HG02973 (cell line): ENCODE results near the gene ADAMTS3.
"Not testable (repeated sequence)": the region's sequence is repeated elsewhere in the genome, so short reads cannot be mapped to it uniquely, and the experiment has no call there.

Experiments
- ATAC-seq: cut with Tn5 transposase; IDR thresholded peaks from one replicate; pipeline ENCODE4 v1.9.1; 2021; ENCODE audit warnings: moderate library complexity; ENCODE audit not compliant: unreplicated experiment

The ADAMTS3 gene

DNA sequence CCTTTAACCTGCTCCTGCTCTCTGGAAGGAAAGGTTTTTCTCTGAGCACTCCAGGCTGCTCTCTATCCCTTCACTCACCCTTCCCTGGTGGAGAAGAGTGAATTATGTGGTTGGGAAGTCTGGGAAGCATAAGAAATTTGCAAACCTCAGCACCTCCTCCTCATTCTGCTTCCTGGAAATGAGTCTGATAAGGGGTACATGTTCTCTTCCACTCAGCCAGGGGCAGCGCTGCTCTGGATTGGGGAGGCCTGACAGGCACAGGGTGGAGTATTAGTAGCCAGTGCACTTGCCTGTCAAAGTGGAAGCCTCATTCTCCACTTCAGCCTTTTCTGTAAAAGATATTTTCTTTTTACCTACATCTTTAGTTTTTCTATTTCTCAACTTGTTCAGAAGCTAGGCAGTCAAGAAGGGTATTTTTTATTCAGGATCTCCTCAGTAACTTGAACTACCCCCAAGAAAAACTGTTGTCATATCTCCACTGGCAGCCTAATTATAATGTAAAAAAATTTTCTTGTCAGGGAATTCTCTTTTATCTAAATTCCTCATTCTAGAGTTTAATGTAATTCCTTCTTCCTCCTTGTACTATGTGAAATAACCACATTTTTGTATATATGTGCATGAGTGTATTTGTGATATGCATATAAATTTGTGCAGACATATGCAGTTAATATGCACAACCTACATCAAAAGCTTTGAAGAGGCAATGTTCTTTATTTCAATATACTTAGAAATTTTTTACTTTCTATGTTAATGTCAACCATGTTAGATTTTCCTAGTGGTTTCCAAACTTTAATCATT, 15.3 kb downstream of the ADAMTS3 start:
- ATAC-seq: no peak

GRCh38 chr4:72552447-72552846, 16.6 kb downstream of the ADAMTS3 start:
- ATAC-seq: no peak

DNA sequence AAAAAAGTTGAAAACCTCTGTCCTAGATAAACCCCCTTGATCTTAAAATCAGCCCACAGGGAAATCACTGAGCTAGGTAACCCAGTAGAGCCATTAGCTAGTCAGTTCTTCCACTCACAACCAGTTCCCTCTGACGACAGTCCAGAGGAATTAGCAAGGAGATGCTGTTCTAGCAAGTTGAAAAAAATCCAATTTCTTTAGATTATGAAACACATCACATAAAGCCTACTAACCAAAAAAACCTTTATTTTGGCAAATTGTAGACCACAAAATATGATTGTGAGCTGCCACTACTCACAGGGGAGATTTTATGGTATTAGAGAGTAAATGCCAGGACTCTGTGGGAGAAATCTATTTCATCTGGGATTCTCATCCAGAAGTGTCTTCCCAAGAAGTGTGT, 22.6 kb downstream of the ADAMTS3 start:
- ATAC-seq: no peak

GRCh38 chr4:72540694-72541093, 28.3 kb downstream of the ADAMTS3 start:
- ATAC-seq: not testable (repeated sequence)

GRCh38 chr4:72538006-72538405, 31.0 kb downstream of the ADAMTS3 start:
- ATAC-seq: no peak

GRCh38 chr4:72536443-72536842, 32.6 kb downstream of the ADAMTS3 start:
- no peak for ATAC-seq

- no peak for ATAC-seq
Measured at GRCh38 chr4:72531768-72532290, 37.2 kb downstream of the ADAMTS3 start.

DNA sequence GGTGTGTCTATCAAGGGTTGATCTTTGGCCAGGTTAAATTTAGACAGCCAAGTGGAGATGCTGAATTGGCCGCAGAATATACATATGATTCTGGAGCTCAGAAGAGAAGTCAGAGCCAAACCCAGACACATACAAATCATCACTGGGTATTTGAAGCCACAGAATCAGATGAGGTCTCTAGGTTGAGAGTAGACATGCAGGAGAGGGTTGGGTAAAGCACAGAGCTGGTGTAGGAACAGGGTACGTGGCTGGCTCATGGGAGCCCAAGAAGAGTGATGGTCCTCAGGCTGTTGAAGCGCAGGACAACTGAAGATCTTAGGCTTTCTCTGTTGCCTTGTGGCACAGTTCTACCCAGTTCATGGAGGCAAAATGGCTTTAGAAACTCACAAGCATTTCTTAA, 37.7 kb downstream of the ADAMTS3 start:
- no peak for ATAC-seq

- ATAC-seq: no peak
Measured at GRCh38 chr4:72529148-72529822, 39.7 kb downstream of the ADAMTS3 start.

GRCh38 chr4:72527038-72527646, 41.9 kb downstream of the ADAMTS3 start:
- ATAC-seq: no peak

DNA sequence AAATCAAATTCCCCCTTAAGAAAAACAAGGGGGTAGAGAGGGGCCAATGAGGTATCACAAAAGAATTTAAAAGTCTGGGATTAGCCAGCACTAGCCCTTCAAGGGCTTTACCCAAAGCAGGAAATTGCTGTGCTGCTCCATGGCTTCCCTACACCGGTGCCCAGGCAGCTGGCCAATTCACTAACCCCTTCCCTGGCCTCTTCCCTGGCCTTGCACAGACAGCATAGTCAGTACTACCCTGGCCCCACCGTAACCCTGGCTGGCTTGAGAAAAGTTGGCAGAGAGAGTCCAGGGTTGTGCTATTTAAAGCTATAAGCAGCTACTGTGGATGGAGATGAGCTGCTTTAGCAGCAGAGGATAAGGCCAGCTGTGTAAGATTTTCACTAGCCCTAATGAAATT, 43.1 kb downstream of the ADAMTS3 start:
- ATAC-seq: no peak

DNA sequence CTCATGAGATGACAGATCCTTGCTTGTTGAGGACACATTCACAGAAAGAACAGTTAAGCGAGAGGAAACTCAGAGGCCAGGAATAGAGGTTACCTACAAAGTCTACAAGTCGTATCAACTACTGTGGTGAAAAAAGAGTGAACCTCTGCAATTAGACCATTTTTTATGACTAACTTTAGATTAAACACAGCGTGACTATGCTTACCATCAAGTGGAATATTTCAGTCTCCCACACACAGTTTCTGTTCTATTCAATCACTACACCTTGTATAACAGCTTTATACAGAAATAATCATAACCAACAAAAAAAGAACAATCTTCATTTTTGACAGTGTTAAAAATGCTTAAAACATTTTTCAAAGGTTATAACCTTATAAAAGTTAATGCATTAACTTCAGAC, 46.6 kb downstream of the ADAMTS3 start:
- no peak for ATAC-seq

DNA sequence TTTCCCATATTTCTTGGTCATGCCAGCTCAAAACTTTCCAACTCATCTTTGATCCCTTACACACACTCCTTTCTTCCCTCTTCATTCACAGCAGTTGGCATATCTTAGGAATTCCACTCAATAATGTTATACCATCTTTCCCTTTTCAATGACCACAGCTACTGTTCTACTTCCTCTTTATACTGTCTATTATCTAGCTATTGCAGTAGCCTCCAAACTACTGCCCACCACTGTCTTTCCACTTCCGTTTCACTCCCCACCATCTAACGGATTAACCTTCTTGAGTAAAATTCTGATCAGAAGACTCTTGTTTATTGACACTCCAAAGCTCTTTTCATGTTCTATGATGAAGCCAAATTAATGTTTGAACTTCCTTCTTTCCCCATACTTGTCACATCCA, 55.8 kb downstream of the ADAMTS3 start:
- no peak for ATAC-seq

DNA sequence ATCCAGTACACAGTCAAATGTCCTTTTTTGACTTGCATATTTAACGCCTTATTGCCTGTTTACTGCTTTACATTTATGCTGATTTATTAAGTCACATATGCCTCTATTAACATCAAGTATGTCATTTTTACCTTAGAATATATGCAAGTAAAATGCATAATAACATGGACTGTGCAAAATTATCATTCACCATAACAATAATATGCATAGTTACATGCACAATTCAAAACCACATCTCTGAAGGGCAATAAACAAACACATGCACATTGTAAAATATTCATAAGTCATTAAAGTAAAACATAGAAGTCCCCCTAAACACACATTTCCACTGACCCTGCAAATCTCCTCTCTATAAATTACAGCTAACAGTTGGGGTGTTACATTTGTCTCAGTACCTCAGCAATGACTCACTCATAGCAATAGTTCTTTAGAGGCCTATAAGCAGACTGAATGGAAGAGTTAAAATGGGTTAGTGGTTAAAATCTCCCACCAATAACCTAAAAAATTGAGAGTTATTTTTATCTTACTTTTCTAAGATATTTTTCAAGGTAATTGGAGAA, 61.1 kb downstream of the ADAMTS3 start:
- ATAC-seq: no peak

DNA sequence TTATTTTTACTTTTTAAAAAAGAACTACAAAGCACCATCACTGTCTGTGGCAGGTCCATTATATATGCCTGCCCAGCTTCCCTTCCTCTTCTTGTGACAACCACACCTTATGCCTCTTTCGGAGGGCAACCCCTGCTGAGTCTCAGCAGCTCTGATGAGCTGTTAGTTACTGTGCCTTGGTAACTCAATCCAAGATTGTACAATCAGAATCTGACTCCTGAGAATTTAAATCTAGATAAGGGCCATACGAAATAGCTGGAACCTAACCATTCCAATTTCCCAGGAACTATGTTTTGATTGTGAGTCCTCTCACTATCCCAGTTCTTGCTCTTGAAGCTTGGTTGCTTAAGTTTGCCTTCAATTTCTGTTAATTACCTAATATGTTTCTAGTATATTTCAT, 61.9 kb downstream of the ADAMTS3 start:
- ATAC-seq: no peak

- ATAC-seq: peak; percentile 74
Measured at GRCh38 chr4:72505314-72505744, 63.7 kb downstream of the ADAMTS3 start.

- ATAC-seq: no peak
Measured at GRCh38 chr4:72500214-72500613, 68.8 kb downstream of the ADAMTS3 start.

DNA sequence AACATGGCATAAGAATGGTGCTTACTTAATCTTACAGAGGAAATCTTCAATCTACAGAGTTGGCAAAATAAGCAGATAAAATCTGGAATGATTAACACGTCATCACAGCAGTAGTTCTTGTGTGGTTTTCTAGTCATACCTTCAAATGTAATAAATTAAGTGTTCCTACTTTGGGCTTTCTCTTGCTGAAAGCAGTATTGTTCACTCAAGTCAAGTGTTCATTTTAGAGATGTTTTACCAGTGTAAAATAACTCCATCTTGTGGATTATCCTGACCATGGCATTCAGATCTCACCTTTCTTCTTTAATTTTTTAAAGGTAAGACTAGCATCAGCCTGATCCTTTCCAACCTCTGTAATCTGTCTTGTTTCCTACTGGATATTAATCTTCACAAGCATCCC, 72.9 kb downstream of the ADAMTS3 start:
- no peak for ATAC-seq

DNA sequence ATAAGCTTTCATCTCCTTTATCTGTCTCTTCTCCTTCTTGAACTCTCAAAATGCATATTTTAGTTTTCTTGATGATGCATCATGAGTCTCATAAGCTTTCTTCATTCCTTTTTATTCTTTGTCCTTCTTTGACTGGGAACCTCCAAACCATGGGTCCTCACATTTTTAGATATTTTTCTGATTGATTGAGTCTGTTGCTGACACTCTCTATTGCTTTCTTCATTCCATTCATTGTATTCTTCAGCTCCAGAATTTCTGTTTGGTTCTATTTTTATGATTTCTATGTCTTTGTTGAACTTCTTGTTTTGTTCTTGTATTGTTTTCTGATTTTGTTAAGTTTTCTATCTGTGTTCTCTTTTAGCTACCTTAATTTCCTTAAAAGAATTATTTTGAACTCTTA, 74.9 kb downstream of the ADAMTS3 start:
- no peak for ATAC-seq

DNA sequence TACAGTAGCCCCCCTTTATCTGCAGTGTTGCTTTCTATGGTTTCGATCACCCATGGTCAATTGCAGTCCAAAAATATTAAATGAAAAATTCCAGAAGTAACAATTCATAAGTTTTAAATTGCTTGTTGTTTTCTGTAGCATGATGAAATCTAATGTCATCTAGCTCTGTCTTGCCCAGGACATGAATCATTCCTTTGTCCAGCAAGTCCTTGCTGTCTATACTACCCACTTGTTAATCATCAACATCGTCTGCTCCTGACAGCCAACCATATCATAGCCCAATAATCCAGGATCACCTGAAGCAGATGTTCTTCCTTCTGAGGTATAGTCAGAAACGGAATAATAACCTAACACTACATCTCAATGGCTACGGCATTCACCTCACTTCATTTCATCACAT, 79.8 kb downstream of the ADAMTS3 start:
- ATAC-seq: no peak

GRCh38 chr4:72486991-72487390, 82.0 kb downstream of the ADAMTS3 start:
- ATAC-seq: no peak

DNA sequence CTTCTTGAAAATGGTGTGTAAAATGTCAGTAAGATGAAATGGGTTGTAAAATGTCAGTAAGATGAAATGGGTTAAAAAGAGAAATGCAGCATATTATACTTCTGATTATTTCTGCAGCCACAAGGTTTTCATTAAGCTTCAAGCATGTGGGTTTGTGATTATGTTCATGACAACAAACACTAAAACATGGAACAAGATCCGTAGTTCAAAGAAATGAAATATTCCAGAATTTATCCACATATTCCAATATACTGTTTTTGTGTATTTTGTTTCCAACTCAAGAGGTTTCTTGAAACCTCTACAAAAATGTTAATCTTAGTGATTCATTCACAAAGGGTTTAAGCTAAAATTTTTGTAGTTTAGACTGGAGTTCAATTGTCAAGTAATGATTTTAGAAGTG, 84.0 kb downstream of the ADAMTS3 start:
- no peak for ATAC-seq
